AG09319 (cell line): Measurements from ENCODE around the gene ASB15.

Experiments
- DNase-seq: peaks from one replicate; pipeline ENCODE4 v3.0.0-alpha.2; 2010; ENCODE audit warnings: low read depth; ENCODE audit errors: extremely low read depth
- TF ChIP-seq, protein P1 (sequence below): IDR thresholded peaks from 2 replicates; pipeline ENCODE4 v1.5.1; 2011; ENCODE audit warnings: low read depth, mild to moderate bottlenecking, inconsistent platforms, low read length, moderate library complexity

Gene ASB15

GRCh38 chr7:123662755-123663154 is 61.1 kb downstream of the ASB15 start:
- DNase-seq, result no peak

GRCh38 chr7:123663200-123663599 is 61.6 kb downstream of the ASB15 start:
- TF ChIP-seq, protein P1, sequence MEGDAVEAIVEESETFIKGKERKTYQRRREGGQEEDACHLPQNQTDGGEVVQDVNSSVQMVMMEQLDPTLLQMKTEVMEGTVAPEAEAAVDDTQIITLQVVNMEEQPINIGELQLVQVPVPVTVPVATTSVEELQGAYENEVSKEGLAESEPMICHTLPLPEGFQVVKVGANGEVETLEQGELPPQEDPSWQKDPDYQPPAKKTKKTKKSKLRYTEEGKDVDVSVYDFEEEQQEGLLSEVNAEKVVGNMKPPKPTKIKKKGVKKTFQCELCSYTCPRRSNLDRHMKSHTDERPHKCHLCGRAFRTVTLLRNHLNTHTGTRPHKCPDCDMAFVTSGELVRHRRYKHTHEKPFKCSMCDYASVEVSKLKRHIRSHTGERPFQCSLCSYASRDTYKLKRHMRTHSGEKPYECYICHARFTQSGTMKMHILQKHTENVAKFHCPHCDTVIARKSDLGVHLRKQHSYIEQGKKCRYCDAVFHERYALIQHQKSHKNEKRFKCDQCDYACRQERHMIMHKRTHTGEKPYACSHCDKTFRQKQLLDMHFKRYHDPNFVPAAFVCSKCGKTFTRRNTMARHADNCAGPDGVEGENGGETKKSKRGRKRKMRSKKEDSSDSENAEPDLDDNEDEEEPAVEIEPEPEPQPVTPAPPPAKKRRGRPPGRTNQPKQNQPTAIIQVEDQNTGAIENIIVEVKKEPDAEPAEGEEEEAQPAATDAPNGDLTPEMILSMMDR, result no peak
- DNase-seq, result no peak

More at GRCh38 chr7:123662755-123663154, 61.1 kb downstream of the ASB15 start:
- TF ChIP-seq, protein P1, result no peak

GRCh38 chr7:123665157-123665556 is 63.5 kb downstream of the ASB15 start:
- no peak for DNase-seq
- TF ChIP-seq, protein P1, result no peak

GRCh38 chr7:123665896-123666295 is 64.3 kb downstream of the ASB15 start:
- no peak for DNase-seq
- TF ChIP-seq, protein P1, result no peak

- TF ChIP-seq, protein P1, result no peak
- no peak for DNase-seq
Observed at GRCh38 chr7:123666492-123666891, 64.9 kb downstream of the ASB15 start.

GRCh38 chr7:123669485-123669884 is 67.9 kb downstream of the ASB15 start:
- TF ChIP-seq, protein P1, result no peak
- DNase-seq, result no peak

DNA sequence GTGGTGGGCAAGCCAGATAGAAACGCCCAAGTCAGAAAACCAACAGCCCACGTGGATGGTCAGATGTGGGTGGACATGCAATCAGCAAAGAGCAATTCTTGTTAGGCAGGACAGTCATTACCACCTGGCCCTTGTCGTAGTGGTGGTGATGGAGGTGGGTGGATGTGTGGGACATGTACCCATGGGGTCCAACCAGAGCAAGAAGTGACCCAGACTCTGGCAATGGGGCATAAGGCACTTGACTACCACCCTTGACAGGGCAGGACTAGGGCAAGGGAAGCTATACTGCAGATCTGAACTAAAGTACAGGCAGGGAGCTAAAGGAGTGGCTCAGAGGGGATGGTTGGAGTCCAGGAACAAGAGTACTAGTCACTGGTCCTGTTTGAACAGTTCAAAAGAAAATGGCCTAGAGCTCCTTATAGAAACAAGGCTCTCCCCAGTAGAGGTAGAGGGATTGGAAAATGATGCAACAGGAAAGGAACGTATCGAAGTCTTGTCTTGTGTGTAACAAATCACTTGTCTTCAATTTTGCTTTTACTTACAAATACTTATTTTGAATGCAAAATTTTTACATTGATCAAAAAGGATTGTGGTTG is 71.6 kb downstream of the ASB15 start:
- TF ChIP-seq, protein P1, result no peak
- DNase-seq, result no peak
